ENCODE measurements around the gene STAT1.
"Not testable (repeated sequence)": the region's sequence is repeated elsewhere in the genome, so short reads cannot be mapped to it uniquely, and the experiment has no call there.

The STAT1 gene

GRCh38 chr2:190980630-190981209, 33.3 kb downstream of the STAT1 start:
- DNase-seq = no peak

GRCh38 chr2:190979906-190980629, 33.9 kb downstream of the STAT1 start:
- no peak for DNase-seq

GRCh38 chr2:190978389-190979053, 35.5 kb downstream of the STAT1 start:
- no peak for DNase-seq

GRCh38 chr2:190977505-190977904, 36.5 kb downstream of the STAT1 start:
- DNase-seq = no peak

GRCh38 chr2:190976521-190976920, 37.5 kb downstream of the STAT1 start:
- no peak for DNase-seq

- DNase-seq = no peak
These were observed 39.2 kb downstream of the STAT1 start for GRCh38 chr2:190974629-190975361.

GRCh38 chr2:190973726-190974628, 40.0 kb downstream of the STAT1 start:
- no peak for DNase-seq

- DNase-seq = no peak
These were observed 40.7 kb downstream of the STAT1 start for GRCh38 chr2:190973262-190973661.

- no peak for DNase-seq
These were observed 41.1 kb downstream of the STAT1 start for GRCh38 chr2:190972846-190973245.

GRCh38 chr2:190972213-190972612, 41.8 kb downstream of the STAT1 start:
- DNase-seq = no peak

GRCh38 chr2:190970873-190971506, 43.0 kb downstream of the STAT1 start:
- DNase-seq = no peak

- DNase-seq = no peak
These were observed 43.8 kb downstream of the STAT1 start for GRCh38 chr2:190970160-190970559.

GRCh38 chr2:190968522-190968921, 45.4 kb downstream of the STAT1 start:
- DNase-seq = no peak

GRCh38 chr2:190965580-190966222, 48.3 kb downstream of the STAT1 start:
- DNase-seq = no peak

GRCh38 chr2:190964170-190964795, 49.7 kb downstream of the STAT1 start:
- no peak for DNase-seq

- DNase-seq = no peak
These were observed 50.9 kb downstream of the STAT1 start for GRCh38 chr2:190963088-190963487.

- DNase-seq = no peak
These were observed 52.0 kb downstream of the STAT1 start for GRCh38 chr2:190961918-190962487.

- DNase-seq = not testable (repeated sequence)
These were observed 52.9 kb downstream of the STAT1 start for GRCh38 chr2:190961117-190961516.

- no peak for DNase-seq
These were observed 53.8 kb downstream of the STAT1 start for GRCh38 chr2:190959911-190960788.

All from NCI-H2227 treated with DMSO at 0.1 percent for 48 hours (cell line).